HuH-7 (cell line): ENCODE results near the gene FURIN.
"Not testable (repeated sequence)": the region's sequence is repeated elsewhere in the genome, so short reads cannot be mapped to it uniquely, and the experiment has no call there.

ENCODE experiments used
- DNase-seq: peaks from one replicate; pipeline ENCODE4 v3.0.0; 2011; ENCODE audit warnings: low spot score

The FURIN gene

GRCh38 chr15:90883526-90883975 lies 15.2 kb downstream of the FURIN start:
- no peak for DNase-seq

- no peak for DNase-seq
Observed at GRCh38 chr15:90883976-90884718, 15.8 kb downstream of the FURIN start, which contains the start of gene FES. FES (plus strand) TSS chr15:90884504; CDS start chr15:90885046, 542 bp downstream.

- no peak for DNase-seq
Observed at GRCh38 chr15:90884719-90885431, 16.5 kb downstream of the FURIN start.

- DNase-seq: peak; percentile 92
Observed at GRCh38 chr15:90885432-90886290, 17.3 kb downstream of the FURIN start.

GRCh38 chr15:90886291-90886614 lies 17.9 kb downstream of the FURIN start:
- DNase-seq: no peak

GRCh38 chr15:90887037-90887481 lies 18.7 kb downstream of the FURIN start:
- DNase-seq: no peak

GRCh38 chr15:90889313-90889730 lies 20.9 kb downstream of the FURIN start:
- no peak for DNase-seq

- no peak for DNase-seq
Observed at GRCh38 chr15:90889736-90890456, 21.5 kb downstream of the FURIN start.

- no peak for DNase-seq
Observed at GRCh38 chr15:90890839-90891238, 22.5 kb downstream of the FURIN start.

- no peak for DNase-seq
Observed at GRCh38 chr15:90891346-90891949, 23.1 kb downstream of the FURIN start.

- no peak for DNase-seq
Observed at GRCh38 chr15:90892023-90892422, 23.6 kb downstream of the FURIN start.

GRCh38 chr15:90892498-90893174 lies 24.2 kb downstream of the FURIN start:
- no peak for DNase-seq

GRCh38 chr15:90893175-90894090 lies 25.0 kb downstream of the FURIN start:
- DNase-seq: no peak

- DNase-seq: peak; percentile 53
Observed at GRCh38 chr15:90895571-90896117, 27.3 kb downstream of the FURIN start.

GRCh38 chr15:90897131-90897655 lies 28.8 kb downstream of the FURIN start:
- DNase-seq: not testable (repeated sequence)

- peak; percentile 50 for DNase-seq
Observed at GRCh38 chr15:90901175-90902039, 33.0 kb downstream of the FURIN start.

- DNase-seq: peak; percentile 98
Observed at GRCh38 chr15:90902040-90902839, 33.9 kb downstream of the FURIN start.
